Endometrial microvascular endothelial cells (primary cell): ENCODE measurements around the gene MAGOHB. TPM values are rescaled to one million over a fixed set of nuclear protein-coding genes. Genes with fewer than 3 reads are reported as not detected.
"Not testable (repeated sequence)": the region's sequence is repeated elsewhere in the genome, so short reads cannot be mapped to it uniquely, and the experiment has no call there.

Experiments used
- in situ Hi-C: cut with HindIII; loops from 2 replicates; pipeline ENCODE4 v1.10.0; 2017; ENCODE audit warnings: low sequenced_read_pairs, low pct_unique_long_range_greater_than_20kb; ENCODE audit errors: inconsistent ontology term
- total RNA-seq: library from RNA; depleted of rRNA; stranded (reverse); fragments of >200 nt; gene quantifications from one replicate; pipeline ENCODE4 v1.2.3, GENCODE V29; 2015; ENCODE audit errors: inconsistent ontology term

Gene MAGOHB
- total RNA-seq, 1 donor from 2014 or later: 11.2 TPM

DNA sequence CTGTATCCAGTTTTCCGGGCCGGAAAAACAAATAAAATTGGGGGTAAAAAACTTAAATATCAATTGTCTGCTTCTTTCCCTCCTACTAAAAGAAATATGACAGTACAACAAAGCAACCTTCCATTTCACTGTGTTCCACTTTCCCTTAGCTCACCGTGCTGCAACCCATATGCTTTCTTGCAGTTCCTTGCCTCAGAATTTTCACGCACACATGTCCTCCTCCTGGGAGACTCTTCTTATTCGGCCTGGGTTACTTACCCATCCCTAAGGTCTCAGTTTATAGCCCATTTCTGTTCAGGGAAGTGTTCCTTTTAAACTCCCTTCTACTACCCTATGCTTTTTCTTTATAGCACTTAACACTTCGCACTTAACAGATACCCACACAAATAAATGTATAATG, 4.5 kb upstream of the MAGOHB start:
- in situ Hi-C loops: loop anchor here (25.0 kb wide), 1 partner anchor 94 kb away; the partner anchor contains the start of gene YBX3

DNA sequence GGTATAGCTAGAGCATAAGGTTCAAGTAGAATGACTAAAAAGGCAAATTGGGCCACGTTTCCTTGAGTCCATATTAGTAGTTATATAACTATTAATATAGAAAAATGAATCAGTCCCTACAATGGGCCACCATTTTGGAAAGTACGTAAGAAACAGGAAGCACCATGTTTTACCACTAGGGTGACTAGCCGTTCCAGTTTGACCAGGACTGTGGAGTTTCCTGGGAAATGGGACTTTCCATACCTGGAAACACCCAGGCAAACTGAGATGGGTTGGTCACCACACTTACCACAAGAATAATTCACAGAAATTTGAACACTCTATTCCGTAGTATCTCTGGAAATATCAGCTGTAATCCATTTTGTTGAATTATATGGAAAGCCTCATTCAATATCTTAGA, 2.1 kb upstream of the MAGOHB start:
- in situ Hi-C loops: loop anchor here (25.0 kb wide), 1 partner anchor 97 kb away; the partner anchor contains the start of gene YBX3

DNA sequence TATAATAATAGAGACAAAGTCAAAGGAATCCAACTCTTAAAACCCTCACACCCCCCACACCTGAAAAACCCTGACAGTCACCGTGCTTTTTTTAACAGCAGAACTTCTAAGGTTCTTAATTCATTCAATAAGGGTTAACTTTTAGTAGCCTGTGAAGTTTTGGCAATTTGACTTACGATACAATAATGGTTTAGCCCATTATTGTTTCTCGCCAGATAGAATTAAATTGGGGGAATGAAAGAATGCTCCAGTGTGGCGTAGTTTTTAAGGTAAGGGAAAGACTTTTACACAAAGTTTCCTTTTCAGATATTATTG, 604 bp upstream of the MAGOHB start:
- in situ Hi-C loops: loop anchor here (25.0 kb wide), 1 partner anchor 98 kb away; the partner anchor contains the start of gene YBX3

DNA sequence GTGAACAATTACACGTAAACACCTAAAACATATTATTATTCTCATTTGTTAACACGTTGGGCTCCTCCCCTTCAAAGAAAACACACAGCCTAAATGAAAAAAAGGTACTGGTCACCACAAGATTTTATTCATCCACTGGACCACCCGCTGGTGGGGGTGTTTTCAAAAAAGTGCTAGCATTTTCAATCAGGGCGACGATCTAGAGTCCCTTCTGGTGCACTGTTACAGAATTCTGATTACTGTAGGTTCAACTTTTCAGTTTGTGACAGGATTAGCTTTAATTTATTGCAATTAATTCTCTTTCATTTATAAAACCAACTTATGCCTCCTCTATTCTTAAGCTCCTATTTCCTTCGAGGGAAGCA, 443 bp downstream of the MAGOHB start:
- in situ Hi-C loops: loop anchor here (25.0 kb wide), 1 partner anchor 99 kb away; the partner anchor contains the start of gene YBX3

DNA sequence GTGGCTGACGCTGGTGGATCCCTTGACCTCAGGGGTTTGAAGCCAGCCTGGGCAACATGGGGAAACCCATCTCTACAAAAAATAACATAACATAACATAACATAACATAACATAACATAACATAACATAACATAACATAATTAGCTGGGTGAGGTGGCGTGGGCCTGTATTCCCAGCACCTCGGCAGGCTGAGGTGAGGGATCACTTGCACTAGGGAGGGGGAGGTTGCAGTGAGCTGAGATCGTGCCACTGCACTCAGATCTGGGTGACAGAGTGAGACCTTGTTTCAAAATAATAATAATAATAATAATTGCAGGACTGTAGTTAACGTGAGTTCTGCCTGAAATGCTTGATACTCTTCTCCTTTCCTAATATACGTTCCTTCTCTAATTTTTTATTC, 1.3 kb downstream of the MAGOHB start:
- in situ Hi-C loops: loop anchor here (25.0 kb wide), 1 partner anchor 100 kb away; the partner anchor contains the start of gene YBX3

DNA sequence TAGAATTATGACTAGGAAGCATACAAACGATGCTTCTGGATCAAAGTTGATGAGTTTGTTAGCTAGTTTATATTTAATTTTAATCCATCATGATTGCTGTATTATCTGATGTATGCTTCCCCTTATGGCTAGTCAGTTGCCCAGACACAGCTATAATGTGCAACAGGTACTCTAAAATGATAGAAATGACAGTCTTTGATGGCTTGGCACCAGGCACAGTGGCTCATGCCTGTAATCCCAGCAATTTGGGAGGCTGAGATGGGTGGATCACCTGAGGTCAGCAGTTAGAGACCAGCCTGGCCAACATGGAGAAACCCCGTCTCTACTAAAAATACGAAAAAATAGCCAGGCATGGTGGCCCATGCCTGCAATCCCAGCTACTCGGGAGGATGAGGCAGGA, 2.2 kb downstream of the MAGOHB start:
- in situ Hi-C loops: loop anchor here (25.0 kb wide), 1 partner anchor 101 kb away; the partner anchor contains the start of gene YBX3

DNA sequence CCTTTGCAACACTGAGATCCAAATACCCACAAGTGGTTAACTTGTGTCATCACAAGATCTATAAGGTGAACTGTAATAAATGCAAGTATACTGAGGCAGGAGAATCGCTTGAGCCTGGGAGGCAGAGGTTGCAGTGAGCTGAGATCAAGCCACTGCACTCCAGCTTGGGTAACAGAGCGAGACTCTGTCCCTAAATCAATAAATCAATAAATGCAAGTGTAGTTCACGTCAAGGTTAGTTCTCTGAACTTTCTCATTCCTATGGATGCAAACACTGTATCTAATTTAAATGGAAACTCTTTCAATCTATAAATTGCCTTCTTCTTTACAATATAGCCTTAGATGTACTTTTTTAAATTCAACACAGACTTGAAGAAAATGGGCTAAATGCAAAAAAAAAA, 3.2 kb downstream of the MAGOHB start:
- in situ Hi-C loops: loop anchor here (25.0 kb wide), 1 partner anchor 102 kb away; the partner anchor contains the start of gene YBX3

DNA sequence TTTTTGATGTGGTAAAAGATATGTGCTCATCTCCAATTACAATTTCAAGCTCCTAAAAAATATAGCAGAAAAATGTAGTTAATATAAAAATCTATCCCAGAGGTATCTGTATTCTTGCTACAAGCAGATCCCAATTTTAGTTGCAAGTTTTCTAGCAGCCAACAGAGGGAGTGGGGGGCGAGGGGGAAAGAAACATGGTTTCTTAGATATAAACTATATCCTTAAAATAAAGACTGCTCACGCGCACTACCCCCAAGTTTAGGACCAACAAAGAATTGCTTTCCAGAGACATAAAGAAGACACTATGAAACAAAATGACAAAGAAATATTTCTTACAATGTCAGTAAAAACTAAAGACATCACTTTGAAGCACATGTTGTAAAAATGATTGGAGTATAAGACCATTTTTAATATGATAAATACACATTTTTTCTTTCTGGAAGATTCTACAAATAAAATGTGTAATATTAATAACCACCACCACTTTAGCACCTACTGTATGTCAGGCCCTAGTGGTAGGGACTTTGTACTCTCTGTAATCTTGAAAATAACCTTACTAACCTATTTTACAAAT, 5.4 kb downstream of the MAGOHB start:
- in situ Hi-C loops: loop anchor here (25.0 kb wide), 1 partner anchor 104 kb away; the partner anchor contains the start of gene YBX3

DNA sequence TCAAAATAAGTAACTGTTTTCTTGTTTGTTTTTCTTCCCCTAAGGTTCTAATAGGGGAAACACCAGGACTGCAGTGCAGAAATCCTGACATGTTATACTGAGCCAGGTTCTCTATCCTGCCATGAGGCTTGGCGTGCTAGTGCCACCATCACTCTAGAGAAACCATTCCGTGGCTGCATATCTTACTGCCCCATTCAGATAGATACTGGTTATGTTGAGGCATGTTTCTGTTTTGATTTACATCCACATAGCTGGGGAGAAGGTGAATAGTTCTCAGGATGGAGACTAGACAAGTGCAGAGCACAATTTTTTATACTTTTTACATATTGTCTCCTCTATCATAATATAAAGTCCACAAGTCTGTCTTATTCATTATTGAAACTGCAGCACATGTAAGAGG, 11.5 kb downstream of the MAGOHB start:
- in situ Hi-C loops: loop anchor here (25.0 kb wide), 1 partner anchor 110 kb away; the partner anchor contains the start of gene YBX3

DNA sequence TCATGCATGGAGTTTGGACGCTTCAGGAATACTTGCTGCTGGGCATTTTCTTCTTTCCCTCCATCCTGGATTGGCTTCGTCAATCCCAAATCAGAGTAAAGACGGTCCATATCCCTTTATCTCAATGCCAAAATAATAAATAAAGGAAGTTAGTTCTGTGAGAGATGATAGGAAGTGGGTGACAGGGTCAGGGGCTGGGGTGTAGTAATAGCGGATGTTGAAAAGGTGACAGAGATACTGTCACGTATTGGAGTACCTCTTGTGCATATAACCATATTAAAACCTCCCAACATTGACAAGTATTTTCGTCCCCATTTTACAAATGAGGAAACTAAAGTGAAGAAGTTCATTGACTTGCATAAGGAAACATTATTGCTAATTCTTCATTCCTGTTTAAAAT, 12.4 kb downstream of the MAGOHB start:
- in situ Hi-C loops: loop anchor here (25.0 kb wide), 1 partner anchor 111 kb away; the partner anchor contains the start of gene YBX3

DNA sequence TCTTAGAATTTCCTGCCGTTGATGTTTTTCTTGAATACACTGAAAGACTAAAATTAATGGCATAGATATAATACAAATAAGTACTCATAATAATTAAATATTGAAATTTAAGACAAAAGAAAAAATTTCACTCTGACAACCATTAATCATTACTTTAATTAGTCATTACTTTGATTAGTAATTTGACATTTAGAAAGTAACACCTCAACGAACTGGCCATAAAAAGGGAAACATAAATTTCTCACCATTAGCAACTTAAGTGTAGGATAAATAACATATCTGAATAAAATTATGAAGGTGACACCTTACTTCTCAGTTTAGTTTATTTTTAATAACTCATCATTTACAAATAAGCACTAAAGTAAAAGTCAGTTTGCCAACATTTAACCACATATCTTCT, 17.5 kb downstream of the MAGOHB start:
- in situ Hi-C loops: no loop called here

DNA sequence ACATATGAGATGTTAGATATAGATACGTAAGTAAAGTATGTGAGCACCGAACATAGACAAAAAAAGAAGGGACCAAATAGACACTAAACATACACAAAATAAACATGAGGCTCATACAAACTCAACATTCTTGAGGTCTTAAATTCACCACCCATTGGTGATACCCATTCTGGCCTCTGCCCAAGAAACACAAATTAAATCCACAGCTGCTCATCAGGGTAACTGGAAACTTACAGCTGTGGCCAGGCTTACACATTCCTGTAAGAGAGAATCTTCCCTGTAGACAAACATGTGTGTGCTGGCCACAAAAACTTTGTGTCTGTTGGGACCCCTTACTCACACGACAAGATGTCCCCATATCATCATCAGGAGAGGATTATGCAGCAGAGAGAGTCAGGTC, 22.4 kb downstream of the MAGOHB start:
- in situ Hi-C loops: no loop called here

DNA sequence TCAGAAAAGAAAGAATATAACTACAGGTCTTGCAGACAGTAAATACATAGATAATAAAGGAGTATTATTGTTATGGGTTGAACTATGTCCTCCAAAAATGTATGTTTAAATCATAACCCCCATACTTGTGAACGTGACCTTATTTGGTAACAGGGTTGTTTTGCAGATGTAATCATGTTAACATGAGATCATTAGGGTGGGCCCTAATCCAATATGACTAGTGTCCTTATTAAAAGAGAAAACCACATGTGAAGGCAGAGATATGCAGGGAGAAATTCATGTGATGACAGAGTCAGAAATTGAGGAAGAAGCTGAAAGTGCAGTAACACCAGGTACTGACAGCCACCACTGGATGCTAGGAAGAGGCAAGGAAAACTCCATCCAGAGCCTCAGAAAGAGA, 29.0 kb downstream of the MAGOHB start:
- in situ Hi-C loops: no loop called here

DNA sequence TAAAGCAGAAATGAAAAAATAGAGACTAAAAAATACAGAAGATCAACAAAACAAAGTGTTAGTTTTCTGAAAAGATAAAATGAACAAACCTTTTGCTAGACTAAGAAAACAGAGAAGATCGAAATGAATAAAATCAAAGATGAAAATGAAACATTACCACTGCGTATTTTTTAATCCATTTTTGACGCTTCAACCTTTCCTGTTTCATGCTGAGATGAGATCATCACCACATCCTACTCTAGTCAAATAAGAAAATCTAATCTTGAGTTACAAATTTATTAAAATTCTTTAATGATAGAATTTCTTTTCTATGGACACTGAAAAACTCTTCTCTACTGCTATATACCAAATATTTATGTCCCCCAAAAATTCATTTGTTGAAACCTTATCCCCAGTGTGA, 30.7 kb downstream of the MAGOHB start:
- in situ Hi-C loops: no loop called here

DNA sequence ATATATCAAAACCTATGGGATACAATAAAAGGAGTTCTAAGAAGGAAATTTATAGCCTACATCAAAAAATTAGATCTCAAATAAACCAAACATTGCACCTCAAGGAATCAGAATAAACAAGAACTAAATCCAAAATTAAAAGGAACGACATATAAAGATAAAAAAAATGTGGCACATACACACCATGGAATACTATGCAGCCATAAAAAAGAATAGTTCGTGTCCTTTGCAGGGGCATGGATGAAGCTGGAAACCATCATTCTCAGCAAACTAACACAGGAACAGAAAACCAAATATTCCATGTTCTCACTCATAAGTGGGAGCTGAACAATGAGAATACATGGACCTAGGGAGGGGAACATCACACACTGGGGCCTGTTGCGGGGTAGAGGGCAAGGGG, 31.3 kb downstream of the MAGOHB start:
- in situ Hi-C loops: not testable (repeated sequence)

DNA sequence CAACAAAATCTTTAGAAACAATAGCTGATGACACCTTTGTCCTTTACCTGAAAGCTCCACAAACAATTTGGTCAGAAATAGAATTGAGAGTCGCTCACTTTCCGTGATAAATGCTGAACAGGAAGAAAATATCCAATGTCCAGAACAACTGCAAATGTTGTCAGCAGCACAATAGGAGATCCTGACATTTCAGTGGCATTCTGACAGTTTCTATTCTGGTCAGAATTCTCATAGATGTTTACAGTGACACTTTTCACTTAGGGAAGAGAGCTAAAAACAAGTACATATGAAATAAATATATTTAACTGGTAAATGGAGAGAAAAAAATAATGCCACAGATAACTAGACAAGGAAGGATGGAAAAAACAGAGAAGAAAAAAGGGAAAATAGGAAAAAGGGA, 39.1 kb downstream of the MAGOHB start:
- in situ Hi-C loops: no loop called here

DNA sequence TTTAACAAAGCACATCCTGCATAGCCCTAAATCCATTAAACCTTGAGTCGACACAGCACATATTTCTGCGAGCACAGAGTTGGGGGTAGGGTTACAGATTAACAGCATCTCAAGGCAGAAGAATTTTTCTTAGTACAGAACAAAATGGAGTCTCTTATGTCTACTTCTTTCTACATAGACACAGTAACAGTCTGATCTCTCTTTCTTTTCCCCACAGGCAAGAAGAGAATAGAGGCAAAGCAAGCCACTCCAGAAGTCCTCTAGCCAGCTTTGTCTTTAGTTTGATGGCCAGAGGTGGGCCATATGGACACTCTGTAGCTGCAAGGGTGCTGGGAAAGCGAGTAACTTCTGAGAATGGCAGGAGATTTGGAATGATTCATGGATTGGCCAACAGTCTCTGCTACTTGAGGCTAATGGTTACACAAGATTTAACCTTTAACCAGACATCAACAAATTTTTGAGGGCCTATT, 41.4 kb downstream of the MAGOHB start:
- in situ Hi-C loops: not testable (repeated sequence)

DNA sequence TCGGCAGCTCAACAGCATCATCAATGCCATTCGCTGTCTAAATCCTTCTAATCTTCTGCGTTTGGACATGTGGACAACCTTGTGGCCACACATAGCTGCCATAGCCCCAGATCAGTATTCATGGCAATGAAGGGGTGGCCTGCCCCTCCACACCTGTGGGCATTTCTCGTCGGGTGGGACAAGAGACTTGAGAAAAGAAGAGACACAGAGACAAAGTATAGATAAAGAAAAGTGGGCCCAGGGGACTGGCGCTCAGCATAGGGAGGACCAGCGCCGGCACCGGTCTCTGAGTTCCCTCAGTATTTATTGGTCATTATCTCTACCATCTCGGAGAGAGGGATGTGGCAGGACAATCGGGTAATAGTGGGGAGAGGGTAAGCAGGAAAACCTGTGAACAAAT, 42.3 kb downstream of the MAGOHB start:
- in situ Hi-C loops: no loop called here

DNA sequence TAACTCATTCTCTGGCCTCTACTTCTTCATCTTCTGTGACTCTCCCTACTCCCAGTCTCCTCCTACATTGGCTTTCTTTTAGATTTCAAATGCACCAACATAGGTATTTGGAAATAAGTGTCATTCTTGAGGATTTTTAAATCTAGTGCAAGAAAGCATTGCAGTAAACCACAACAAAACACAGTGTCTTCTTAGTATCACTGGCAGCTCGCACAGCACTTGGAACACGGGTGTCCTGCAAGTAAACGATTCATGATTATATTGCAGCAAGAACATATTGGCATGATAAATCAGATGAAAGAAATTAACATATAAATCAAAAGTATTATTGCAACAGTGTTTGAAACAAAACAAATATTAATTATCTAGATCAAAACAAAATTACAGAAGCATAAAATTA, 45.6 kb downstream of the MAGOHB start:
- in situ Hi-C loops: no loop called here

DNA sequence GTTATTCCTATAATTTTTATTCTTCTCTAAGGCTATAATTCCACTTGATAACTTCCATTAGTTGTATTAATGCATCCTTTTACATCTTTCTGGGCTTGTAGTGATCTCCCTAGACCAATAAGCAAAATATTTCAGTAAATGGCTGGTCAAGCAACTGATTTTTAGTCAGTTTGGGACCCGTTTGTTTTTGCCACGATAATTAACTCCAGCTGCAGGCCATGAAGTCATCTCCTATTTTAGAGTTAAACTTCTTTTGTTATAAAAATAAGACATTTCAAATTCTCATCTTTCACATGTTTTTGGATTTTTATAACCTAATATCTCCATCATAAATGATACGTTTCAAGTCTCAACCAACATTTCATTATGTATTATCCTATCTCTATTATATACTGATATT, 49.4 kb downstream of the MAGOHB start:
- in situ Hi-C loops: no loop called here

DNA sequence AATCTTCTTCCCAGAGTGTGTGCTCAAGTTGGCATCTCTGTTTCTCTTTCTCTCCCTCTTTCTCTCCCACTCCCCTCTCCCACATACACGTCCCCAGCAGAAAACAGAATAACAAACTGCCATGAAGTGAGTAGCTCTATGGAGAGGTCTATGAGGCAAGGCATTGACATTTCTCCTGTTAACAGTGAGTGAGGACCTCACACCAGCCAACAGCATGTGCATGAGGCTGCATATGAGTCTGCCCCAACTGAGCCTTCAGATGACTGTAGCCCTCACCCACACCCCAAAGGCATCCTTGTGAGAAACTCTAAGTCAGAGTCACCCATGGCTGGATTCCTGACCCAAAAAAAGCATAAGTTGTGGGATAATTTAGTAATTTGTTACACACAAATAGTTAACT, 50.4 kb downstream of the MAGOHB start:
- in situ Hi-C loops: no loop called here
